Liver (tissue), 9 donors: ENCODE results near the gene ZNF74. TPM values are rescaled to one million over a fixed set of nuclear protein-coding genes. Genes with fewer than 3 reads are reported as not detected.

Source experiments
- DNase-seq: peaks from one replicate; pipeline ENCODE4 v3.0.0-alpha.2; 2017; ENCODE audit warnings: low spot score
- H3K27ac ChIP-seq, 2 donors: one replicate each; pipeline ENCODE4 v1.7.0; 2013; ENCODE audit warnings: inconsistent platforms in 2 of 2, low read length in 2 of 2, control low read depth in 1 of 2, low read depth in 1 of 2, mild to moderate bottlenecking in 1 of 2
- H3K27me3 ChIP-seq, 4 donors: one replicate each; pipeline versions ENCODE4 v1.6.1 to v1.7.0; 2013; ENCODE audit warnings: low read length in 3 of 4, inconsistent platforms in 1 of 4, mild to moderate bottlenecking in 1 of 4, moderate library complexity in 1 of 4; ENCODE audit not compliant: control insufficient read depth in 4 of 4, insufficient read depth in 4 of 4
- H3K36me3 ChIP-seq, 4 donors: one replicate each; pipeline versions ENCODE4 v1.6.1 to v1.7.0; 2013; ENCODE audit warnings: low read length in 3 of 4, mild to moderate bottlenecking in 3 of 4, low read depth in 1 of 4, moderate library complexity in 1 of 4; ENCODE audit not compliant: control insufficient read depth in 4 of 4, insufficient read depth in 3 of 4
- H3K4me1 ChIP-seq, 4 donors: one replicate each; pipeline versions ENCODE4 v1.6.1 to v1.7.0; 2013; ENCODE audit warnings: low read length in 3 of 4, mild to moderate bottlenecking in 3 of 4, moderate library complexity in 1 of 4; ENCODE audit not compliant: control insufficient read depth in 4 of 4, insufficient read depth in 4 of 4
- H3K4me3 ChIP-seq, 3 donors: one replicate each; pipeline versions ENCODE4 v1.6.1 to v1.7.0; 2013; ENCODE audit warnings: low read length in 3 of 3, control low read depth in 1 of 3, low read depth in 1 of 3, mild to moderate bottlenecking in 1 of 3
- H3K9ac ChIP-seq, 2 donors: one replicate each; pipeline ENCODE4 v1.7.0; 2013; ENCODE audit warnings: low read length in 2 of 2, mild to moderate bottlenecking in 2 of 2, moderate library complexity in 2 of 2, control low read depth in 1 of 2, low read depth in 1 of 2
- H3K9me3 ChIP-seq, 4 donors: one replicate each; pipeline versions ENCODE4 v1.6.1 to v1.7.0; 2013; ENCODE audit warnings: low read length in 3 of 4; ENCODE audit not compliant: control insufficient read depth in 4 of 4
- EGR1 ChIP-seq, 2 donors: IDR thresholded peaks; 2 replicates each; pipeline ENCODE4 v1.6.1; 2016 to 2018; ENCODE audit warnings: antibody characterized with exemption in 2 of 2, low read depth in 2 of 2
- FOXA1 ChIP-seq: IDR thresholded peaks from 2 replicates; pipeline ENCODE4 v1.6.1; 2016; ENCODE audit warnings: antibody characterized with exemption
- GABPA ChIP-seq, 2 donors: IDR thresholded peaks in 1 of 2; conservative IDR thresholded peaks in 1 of 2; 2 replicates each; pipeline ENCODE4 v1.6.1; 2016; ENCODE audit warnings: antibody characterized with exemption in 2 of 2, mild to moderate bottlenecking in 1 of 2, moderate library complexity in 1 of 2
- HNF4A ChIP-seq, 2 donors: conservative IDR thresholded peaks; 2 replicates each; pipeline ENCODE4 v1.6.1; 2016; ENCODE audit warnings: antibody characterized with exemption in 2 of 2, mild to moderate bottlenecking in 2 of 2
- HNF4G ChIP-seq: IDR thresholded peaks from 2 replicates; pipeline ENCODE4 v1.6.1; 2016; ENCODE audit warnings: antibody characterized with exemption
- JUND ChIP-seq, 2 donors: IDR thresholded peaks; 2 replicates each; pipeline ENCODE4 v1.6.1; 2016; ENCODE audit warnings: antibody characterized with exemption in 2 of 2
- NR2F2 ChIP-seq: IDR thresholded peaks from 2 replicates; pipeline ENCODE4 v1.6.1; 2016; ENCODE audit warnings: antibody characterized with exemption
- RAD21 ChIP-seq, 2 donors: IDR thresholded peaks; 2 replicates each; pipeline ENCODE4 v1.6.1; 2016; ENCODE audit warnings: antibody characterized with exemption in 2 of 2, mild to moderate bottlenecking in 2 of 2
- RXRA ChIP-seq, 2 donors: IDR thresholded peaks; 2 replicates each; pipeline ENCODE4 v1.6.1; 2017 to 2018; ENCODE audit warnings: antibody characterized with exemption in 2 of 2, mild to moderate bottlenecking in 1 of 2
- SP1 ChIP-seq: IDR thresholded peaks from 2 replicates; pipeline ENCODE4 v1.6.1; 2018; ENCODE audit warnings: antibody characterized with exemption, mild to moderate bottlenecking
- TAF1 ChIP-seq: conservative IDR thresholded peaks from 2 replicates; pipeline ENCODE4 v1.6.1; 2016; ENCODE audit warnings: antibody characterized with exemption, mild to moderate bottlenecking
- YY1 ChIP-seq: IDR thresholded peaks from 2 replicates; pipeline ENCODE4 v1.6.1; 2016; ENCODE audit warnings: antibody characterized with exemption, mild to moderate bottlenecking
- WGBS: extraction: QIAGEN DNeasy Blood & Tissue Kit; methylation state at CpG from one replicate; pipeline ENCODE4 v1.1.7; 2013; 5-methylcytosine and 5-hydroxymethylcytosine counted together
- polyA plus RNA-seq, 2 donors: library from polyadenylated mRNA; stranded (reverse) in 1 of 2; unstranded in 1 of 2; fragments of 200-250 nt in 1 of 2; fragments of >200 nt in 1 of 2; fragmentation: Nextera tagmentation in 1 of 2; extraction: Ambion mirVana in 1 of 2; gene quantifications; one replicate each; pipeline versions ENCODE4 v1.2.1 to v1.2.3, GENCODE V29; 2013 to 2015
- total RNA-seq, 2 donors: library from RNA; depleted of rRNA; stranded (reverse); fragments of >200 nt; gene quantifications; one replicate each; pipeline ENCODE4 v1.2.3, GENCODE V29; 2014
- TF ChIP-seq, protein P1 (sequence below): IDR thresholded peaks from 2 replicates; pipeline ENCODE4 v1.6.1; 2016; ENCODE audit warnings: antibody characterized with exemption, mild to moderate bottlenecking
- TF ChIP-seq, protein P2 (sequence below): IDR thresholded peaks from 2 replicates; pipeline ENCODE4 v1.6.1; 2016; ENCODE audit warnings: antibody characterized with exemption
- donor health status: healthy.
- donor health status: healthy.
- donor health status: healthy.
- donor health status: healthy.
- donor health status: healthy.

The ZNF74 gene
- total and polyA plus RNA-seq, 4 donors, result 0.99 to 5.0 (median 3.1) TPM

DNA sequence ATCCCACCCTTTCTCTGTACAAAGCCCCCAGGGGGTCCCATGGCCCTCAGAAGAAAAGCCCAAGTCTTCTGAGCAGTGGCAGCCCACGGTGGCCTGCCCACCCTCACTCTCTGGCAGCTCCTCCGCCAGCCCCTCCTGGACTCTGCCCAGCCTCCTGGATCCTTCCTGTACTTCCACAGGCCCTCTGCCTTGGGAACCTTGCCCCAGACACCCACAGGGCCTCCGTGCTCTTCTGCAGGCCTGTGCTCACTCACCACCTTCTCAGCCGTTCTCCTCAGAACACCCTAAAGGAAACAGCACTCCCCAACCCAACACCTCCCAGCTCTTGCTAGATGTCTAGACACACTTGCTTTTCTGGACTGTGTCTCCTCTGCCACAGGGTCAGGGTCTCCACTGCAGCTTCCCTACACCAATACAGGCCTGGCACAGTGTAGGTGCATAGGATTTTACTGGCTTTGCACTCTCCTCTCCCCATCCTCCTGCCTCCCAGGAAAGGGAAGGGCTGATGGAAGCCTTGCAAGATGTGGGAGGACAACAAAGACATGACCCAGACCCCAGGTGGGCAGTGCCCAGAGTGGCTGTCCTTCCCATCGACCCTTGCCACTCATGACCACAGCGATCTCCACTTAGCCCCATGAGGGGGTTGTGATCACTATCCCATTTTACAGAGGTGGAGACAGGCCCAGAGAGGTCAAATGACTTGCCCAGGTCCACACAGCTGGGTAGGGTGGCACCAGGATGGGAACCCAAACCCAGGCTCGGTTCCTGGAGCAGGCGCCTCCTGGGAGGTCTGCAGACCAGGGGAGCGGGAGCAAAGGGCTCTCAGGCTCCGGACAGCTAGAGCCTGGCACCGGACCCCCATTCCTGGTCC is 41.7 kb downstream of the ZNF74 start:
- no peaks in the 10 kb centered on the region for H3K36me3 ChIP-seq
- H3K4me3 ChIP-seq, result peak overlapping the region in 1 of 3 donors; percentile 51
- 70% methylated on average over 11 of the region's 11 CpGs for WGBS
- no peak for DNase-seq
- H3K27me3 ChIP-seq, result no peaks in the 10 kb centered on the region
- peaks cover 6 to 32% (median 19%) of the 10 kb centered on the region in 4 donors for H3K4me1 ChIP-seq
- H3K27ac ChIP-seq, result no peak overlapping the region
- H3K9ac ChIP-seq, result no peak overlapping the region
- H3K9me3 ChIP-seq, result no peaks in the 10 kb centered on the region
- TF ChIP-seq YY1 (no peak), RAD21 (IDR thresholded peaks at IDR 0.05) (no peak), RXRA (IDR thresholded peaks at IDR 0.05) (no peak), GABPA (IDR thresholded peaks at IDR 0.05 in 1 of 2, conservative IDR thresholded peaks at IDR 0.05 in 1 of 2) (no peak), FOXA1 (no peak), EGR1 (IDR thresholded peaks at IDR 0.05; ENCODE audit: low read depth in 2 of 2) (no peak), NR2F2 (no peak), HNF4A (conservative IDR thresholded peaks at IDR 0.05) (no peak), HNF4G (no peak), SP1 (no peak), TAF1 (no peak)
- TF ChIP-seq, protein P1, sequence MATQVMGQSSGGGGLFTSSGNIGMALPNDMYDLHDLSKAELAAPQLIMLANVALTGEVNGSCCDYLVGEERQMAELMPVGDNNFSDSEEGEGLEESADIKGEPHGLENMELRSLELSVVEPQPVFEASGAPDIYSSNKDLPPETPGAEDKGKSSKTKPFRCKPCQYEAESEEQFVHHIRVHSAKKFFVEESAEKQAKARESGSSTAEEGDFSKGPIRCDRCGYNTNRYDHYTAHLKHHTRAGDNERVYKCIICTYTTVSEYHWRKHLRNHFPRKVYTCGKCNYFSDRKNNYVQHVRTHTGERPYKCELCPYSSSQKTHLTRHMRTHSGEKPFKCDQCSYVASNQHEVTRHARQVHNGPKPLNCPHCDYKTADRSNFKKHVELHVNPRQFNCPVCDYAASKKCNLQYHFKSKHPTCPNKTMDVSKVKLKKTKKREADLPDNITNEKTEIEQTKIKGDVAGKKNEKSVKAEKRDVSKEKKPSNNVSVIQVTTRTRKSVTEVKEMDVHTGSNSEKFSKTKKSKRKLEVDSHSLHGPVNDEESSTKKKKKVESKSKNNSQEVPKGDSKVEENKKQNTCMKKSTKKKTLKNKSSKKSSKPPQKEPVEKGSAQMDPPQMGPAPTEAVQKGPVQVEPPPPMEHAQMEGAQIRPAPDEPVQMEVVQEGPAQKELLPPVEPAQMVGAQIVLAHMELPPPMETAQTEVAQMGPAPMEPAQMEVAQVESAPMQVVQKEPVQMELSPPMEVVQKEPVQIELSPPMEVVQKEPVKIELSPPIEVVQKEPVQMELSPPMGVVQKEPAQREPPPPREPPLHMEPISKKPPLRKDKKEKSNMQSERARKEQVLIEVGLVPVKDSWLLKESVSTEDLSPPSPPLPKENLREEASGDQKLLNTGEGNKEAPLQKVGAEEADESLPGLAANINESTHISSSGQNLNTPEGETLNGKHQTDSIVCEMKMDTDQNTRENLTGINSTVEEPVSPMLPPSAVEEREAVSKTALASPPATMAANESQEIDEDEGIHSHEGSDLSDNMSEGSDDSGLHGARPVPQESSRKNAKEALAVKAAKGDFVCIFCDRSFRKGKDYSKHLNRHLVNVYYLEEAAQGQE, result no peak
- TF ChIP-seq, protein P2, sequence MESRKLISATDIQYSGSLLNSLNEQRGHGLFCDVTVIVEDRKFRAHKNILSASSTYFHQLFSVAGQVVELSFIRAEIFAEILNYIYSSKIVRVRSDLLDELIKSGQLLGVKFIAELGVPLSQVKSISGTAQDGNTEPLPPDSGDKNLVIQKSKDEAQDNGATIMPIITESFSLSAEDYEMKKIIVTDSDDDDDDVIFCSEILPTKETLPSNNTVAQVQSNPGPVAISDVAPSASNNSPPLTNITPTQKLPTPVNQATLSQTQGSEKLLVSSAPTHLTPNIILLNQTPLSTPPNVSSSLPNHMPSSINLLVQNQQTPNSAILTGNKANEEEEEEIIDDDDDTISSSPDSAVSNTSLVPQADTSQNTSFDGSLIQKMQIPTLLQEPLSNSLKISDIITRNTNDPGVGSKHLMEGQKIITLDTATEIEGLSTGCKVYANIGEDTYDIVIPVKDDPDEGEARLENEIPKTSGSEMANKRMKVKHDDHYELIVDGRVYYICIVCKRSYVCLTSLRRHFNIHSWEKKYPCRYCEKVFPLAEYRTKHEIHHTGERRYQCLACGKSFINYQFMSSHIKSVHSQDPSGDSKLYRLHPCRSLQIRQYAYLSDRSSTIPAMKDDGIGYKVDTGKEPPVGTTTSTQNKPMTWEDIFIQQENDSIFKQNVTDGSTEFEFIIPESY, result no peak

DNA sequence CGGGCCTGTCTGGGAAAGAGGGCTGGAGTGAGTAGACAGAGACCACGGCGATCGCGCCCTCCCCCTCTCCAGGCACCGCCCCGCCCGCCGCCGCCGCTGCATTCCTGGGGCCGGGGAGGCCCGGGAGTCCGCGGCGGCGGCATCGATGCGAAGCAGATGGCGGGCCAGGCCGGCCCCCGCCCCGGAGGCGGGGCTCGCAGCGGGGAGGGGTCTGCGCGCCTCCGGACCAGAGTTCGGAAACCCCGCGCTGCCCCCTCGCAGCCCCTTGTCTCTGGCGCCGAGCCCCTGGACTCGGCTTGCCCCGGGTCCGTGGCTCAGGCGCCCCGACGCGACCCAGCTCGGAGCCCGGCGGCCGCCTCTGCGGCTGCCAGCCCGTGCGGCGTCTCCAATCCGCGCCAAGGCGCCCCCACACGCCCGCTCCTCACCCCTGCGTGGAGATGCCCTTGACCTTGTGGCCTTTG is 42.4 kb downstream of the ZNF74 start:
- H3K4me3 ChIP-seq, result peak overlapping the region in 1 of 3 donors; percentile 51
- H3K9me3 ChIP-seq, result no peaks in the 10 kb centered on the region
- H3K27ac ChIP-seq, result peak overlapping the region; percentile 10 to 32
- WGBS, result 3% methylated on average over 56 of the region's 56 CpGs
- TF ChIP-seq YY1, result no peak
- TF ChIP-seq HNF4G, result no peak
- TF ChIP-seq JUND (IDR thresholded peaks at IDR 0.05), result no peak
- no peak for TF ChIP-seq TAF1
- TF ChIP-seq RAD21 (IDR thresholded peaks at IDR 0.05), result no peak
- TF ChIP-seq, protein P2, result no peak
- no peaks in the 10 kb centered on the region for H3K36me3 ChIP-seq
- no peak overlapping the region for H3K9ac ChIP-seq
- no peak for DNase-seq
- H3K27me3 ChIP-seq, result no peaks in the 10 kb centered on the region
- H3K4me1 ChIP-seq, result peaks cover 2 to 26% (median 13%) of the 10 kb centered on the region in 4 donors
